SK-N-SH treated with all-trans-retinoic acid at 6 μM for 48 hours (cell line): ENCODE measurements around the gene STXBP5.

ENCODE experiments used
- ARNTL ChIP-seq: fragments of 450-650 bp; formaldehyde crosslinking; IDR thresholded peaks from 2 replicates; pipeline ENCODE4 v1.5.0; 2020; ENCODE audit warnings: low read depth, mild to moderate bottlenecking, moderate library complexity, borderline replicate concordance
- CSDC2 ChIP-seq: fragments of 250-450 bp; sonication (Bioruptor Pico); IDR thresholded peaks from 2 replicates; pipeline ENCODE4 v1.5.0; 2020; ENCODE audit warnings: mild to moderate bottlenecking, moderate library complexity
- ESRRG ChIP-seq: fragments of 250-450 bp; sonication (Bioruptor Pico); IDR thresholded peaks from 2 replicates; pipeline ENCODE4 v1.6.1; 2021; ENCODE audit warnings: mild to moderate bottlenecking
- PATZ1 ChIP-seq: fragments of 250-450 bp; sonication (Bioruptor Pico); IDR thresholded peaks from 2 replicates; pipeline ENCODE4 v1.8.0; 2020; ENCODE audit warnings: mild to moderate bottlenecking, moderate library complexity, borderline replicate concordance
- PPARA ChIP-seq: fragments of 250-450 bp; sonication (Bioruptor Pico); IDR thresholded peaks from 2 replicates; pipeline ENCODE4 v1.5.0; 2020; ENCODE audit warnings: mild to moderate bottlenecking, borderline replicate concordance
- RARB ChIP-seq: fragments of 250-450 bp; sonication (Bioruptor Pico); IDR thresholded peaks from 2 replicates; pipeline ENCODE4 v1.8.0; 2021; ENCODE audit warnings: mild to moderate bottlenecking, moderate library complexity
- TCF4 ChIP-seq: fragments of 250-450 bp; sonication (Bioruptor Pico); IDR thresholded peaks from 2 replicates; pipeline ENCODE4 v1.8.0; 2021; ENCODE audit warnings: mild to moderate bottlenecking, moderate library complexity, borderline replicate concordance
- ZC3H10 ChIP-seq: fragments of 250-450 bp; sonication (Bioruptor Pico); IDR thresholded peaks from 2 replicates; pipeline ENCODE4 v1.5.1; 2021; ENCODE audit warnings: mild to moderate bottlenecking, moderate library complexity
- ZFP30 ChIP-seq: fragments of 450-650 bp; formaldehyde crosslinking; IDR thresholded peaks from 2 replicates; pipeline ENCODE4 v1.5.0; 2022; ENCODE audit warnings: mild to moderate bottlenecking, moderate library complexity
- ZNF565 ChIP-seq: fragments of 450-650 bp; formaldehyde crosslinking; conservative IDR thresholded peaks from 2 replicates; pipeline ENCODE4 v1.5.0; 2020; ENCODE audit warnings: low read depth, mild to moderate bottlenecking, moderate library complexity
- ZNF70 ChIP-seq: fragments of 450-650 bp; formaldehyde crosslinking; IDR thresholded peaks from 2 replicates; pipeline ENCODE4 v1.5.0; 2020; ENCODE audit warnings: mild to moderate bottlenecking, moderate library complexity
- TF ChIP-seq, protein P1 (sequence below): fragments of 250-450 bp; sonication (Bioruptor Pico); IDR thresholded peaks from 2 replicates; pipeline ENCODE4 v1.5.1; 2020; ENCODE audit warnings: low read depth, mild to moderate bottlenecking, moderate library complexity
- TF ChIP-seq, protein P2 (sequence below): fragments of 250-450 bp; sonication (Bioruptor Pico); IDR thresholded peaks from 2 replicates; pipeline ENCODE4 v1.8.0; 2021; ENCODE audit warnings: low read depth, mild to moderate bottlenecking, moderate library complexity, borderline replicate concordance

- TF ChIP-seq PATZ1 (no peak), RARB (CRISPR knock-in tag) (no peak), ZNF565 (CRISPR knock-in tag) (no peak), ARNTL (CRISPR knock-in tag) (no peak), CSDC2 (CRISPR knock-in tag) (no peak), ZC3H10 (no peak), ESRRG (CRISPR knock-in tag) (no peak), PPARA (no peak), ZFP30 (CRISPR knock-in tag) (no peak), ZNF70 (CRISPR knock-in tag) (no peak), TCF4 (no peak)
- TF ChIP-seq, protein P1, sequence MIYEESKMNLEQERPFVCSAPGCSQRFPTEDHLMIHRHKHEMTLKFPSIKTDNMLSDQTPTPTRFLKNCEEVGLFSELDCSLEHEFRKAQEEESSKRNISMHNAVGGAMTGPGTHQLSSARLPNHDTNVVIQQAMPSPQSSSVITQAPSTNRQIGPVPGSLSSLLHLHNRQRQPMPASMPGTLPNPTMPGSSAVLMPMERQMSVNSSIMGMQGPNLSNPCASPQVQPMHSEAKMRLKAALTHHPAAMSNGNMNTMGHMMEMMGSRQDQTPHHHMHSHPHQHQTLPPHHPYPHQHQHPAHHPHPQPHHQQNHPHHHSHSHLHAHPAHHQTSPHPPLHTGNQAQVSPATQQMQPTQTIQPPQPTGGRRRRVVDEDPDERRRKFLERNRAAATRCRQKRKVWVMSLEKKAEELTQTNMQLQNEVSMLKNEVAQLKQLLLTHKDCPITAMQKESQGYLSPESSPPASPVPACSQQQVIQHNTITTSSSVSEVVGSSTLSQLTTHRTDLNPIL (CRISPR knock-in tag), result no peak
- TF ChIP-seq, protein P2, sequence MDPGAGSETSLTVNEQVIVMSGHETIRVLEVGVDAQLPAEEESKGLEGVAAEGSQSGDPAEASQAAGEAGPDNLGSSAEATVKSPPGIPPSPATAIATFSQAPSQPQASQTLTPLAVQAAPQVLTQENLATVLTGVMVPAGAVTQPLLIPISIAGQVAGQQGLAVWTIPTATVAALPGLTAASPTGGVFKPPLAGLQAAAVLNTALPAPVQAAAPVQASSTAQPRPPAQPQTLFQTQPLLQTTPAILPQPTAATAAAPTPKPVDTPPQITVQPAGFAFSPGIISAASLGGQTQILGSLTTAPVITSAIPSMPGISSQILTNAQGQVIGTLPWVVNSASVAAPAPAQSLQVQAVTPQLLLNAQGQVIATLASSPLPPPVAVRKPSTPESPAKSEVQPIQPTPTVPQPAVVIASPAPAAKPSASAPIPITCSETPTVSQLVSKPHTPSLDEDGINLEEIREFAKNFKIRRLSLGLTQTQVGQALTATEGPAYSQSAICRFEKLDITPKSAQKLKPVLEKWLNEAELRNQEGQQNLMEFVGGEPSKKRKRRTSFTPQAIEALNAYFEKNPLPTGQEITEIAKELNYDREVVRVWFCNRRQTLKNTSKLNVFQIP (CRISPR knock-in tag), result no peak
Measured at GRCh38 chr6:147202516-147203310, 1.5 kb upstream of the STXBP5 start.
